GM19035 (cell line): ENCODE results near the gene ZMYND8.

Experiments
- ATAC-seq: cut with Tn5 transposase; IDR thresholded peaks from one replicate; pipeline ENCODE4 v1.9.1; 2021; ENCODE audit not compliant: unreplicated experiment

Gene ZMYND8

DNA sequence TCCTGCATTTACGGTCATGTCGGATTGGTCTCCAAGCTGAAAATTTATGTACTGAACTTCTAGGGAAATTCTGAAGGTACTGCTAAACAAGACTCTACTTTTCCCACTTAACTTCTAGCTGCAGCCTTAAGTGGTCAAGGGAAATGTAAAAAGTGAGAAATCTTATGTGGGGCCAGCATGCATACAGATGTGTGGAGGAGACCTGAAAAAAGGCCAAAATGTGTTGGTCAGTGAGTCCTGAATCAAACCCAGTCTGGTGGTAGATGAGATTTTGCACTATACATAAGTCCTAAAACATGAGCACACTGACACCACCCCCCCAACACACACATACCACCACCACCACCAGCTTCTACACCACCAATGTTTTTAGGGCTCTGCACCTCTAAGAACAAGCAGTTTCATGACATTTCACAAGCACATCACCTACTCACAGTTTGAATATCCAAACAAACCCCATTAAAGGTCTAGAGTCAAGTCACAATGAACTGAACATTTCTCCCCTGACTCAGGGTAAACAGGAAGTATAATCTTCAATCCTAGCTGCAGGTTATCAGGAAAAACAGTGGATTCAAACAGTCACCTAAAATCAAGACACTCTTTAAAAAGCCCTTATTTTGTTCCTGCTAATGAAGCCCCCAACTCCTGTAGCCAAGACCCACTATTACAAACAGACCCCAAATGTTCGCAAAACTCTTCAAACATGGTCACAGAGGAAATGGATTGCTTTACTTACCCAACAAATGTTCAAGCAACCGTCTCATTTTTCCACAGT, 1.6 kb downstream of the ZMYND8 start:
- ATAC-seq, result no peak

DNA sequence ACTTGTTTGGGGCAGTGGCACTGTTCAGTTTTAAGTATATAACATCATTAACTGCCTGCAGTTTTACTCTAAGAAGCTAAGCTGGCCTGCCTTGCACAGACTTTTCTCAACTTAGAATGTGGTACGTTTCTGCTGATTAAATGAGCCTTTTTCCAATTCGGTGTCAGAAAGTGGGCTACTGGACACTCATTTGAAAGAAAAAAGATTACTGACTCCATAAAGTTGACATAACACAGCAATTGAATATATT, 2.1 kb downstream of the ZMYND8 start:
- no peak for ATAC-seq

DNA sequence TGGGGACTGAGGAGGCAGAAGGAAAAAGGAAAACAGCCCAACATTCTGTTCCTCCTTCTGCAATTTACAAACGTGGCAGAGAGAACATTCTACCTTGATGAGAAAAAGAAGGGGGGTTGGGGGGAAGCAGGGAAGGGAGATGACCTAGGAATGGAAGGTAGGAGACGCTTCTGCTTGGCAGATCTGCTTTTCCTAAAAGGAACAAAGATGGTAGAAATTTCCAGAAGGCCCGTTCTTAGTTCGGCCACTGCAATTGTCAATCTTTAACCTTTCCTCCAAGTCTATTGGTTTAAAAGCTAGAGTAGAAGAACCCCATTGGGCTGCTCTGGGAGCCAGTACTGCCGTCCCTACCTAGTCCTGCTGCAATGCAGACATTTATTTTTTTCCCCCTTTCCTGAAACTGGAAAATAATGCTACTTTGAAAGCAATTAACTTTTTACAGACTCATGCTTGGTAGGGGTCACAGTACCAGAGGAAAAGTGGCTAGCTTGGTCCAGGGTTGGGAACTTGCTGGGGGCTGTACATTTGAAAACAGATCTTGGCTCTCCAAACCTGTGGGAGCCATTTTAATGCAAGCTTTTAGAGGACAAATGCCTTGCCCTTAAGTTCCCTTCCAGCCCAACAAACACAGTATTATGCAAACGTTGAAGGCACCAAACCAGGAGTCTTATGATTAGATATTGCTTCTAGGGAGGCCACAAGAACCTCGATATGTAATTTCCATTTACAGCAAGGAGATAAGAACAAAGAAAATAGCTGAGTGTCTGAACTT, 2.6 kb downstream of the ZMYND8 start:
- no peak for ATAC-seq

DNA sequence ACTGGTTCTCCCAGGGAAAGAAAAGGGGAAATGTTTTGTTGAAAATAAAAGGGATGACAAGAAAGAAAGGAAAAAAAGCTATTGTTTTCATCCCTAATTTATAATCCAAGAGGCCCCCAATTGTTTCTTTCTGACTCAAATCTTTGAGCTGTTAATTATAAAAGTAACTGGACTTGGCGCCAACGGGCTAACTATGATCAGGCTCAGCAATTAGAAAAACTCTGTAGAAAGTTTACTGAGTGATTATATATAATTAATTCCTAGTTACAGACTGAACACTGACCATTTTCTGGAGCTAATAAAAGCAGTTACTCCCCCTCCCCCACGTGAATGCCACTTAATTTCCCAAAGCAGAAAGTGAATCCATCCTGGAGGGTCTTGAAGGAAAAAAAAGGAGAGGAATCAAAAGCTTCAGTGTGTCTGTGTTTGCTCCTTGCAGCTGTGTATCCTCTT, 3.2 kb downstream of the ZMYND8 start:
- ATAC-seq, result no peak

DNA sequence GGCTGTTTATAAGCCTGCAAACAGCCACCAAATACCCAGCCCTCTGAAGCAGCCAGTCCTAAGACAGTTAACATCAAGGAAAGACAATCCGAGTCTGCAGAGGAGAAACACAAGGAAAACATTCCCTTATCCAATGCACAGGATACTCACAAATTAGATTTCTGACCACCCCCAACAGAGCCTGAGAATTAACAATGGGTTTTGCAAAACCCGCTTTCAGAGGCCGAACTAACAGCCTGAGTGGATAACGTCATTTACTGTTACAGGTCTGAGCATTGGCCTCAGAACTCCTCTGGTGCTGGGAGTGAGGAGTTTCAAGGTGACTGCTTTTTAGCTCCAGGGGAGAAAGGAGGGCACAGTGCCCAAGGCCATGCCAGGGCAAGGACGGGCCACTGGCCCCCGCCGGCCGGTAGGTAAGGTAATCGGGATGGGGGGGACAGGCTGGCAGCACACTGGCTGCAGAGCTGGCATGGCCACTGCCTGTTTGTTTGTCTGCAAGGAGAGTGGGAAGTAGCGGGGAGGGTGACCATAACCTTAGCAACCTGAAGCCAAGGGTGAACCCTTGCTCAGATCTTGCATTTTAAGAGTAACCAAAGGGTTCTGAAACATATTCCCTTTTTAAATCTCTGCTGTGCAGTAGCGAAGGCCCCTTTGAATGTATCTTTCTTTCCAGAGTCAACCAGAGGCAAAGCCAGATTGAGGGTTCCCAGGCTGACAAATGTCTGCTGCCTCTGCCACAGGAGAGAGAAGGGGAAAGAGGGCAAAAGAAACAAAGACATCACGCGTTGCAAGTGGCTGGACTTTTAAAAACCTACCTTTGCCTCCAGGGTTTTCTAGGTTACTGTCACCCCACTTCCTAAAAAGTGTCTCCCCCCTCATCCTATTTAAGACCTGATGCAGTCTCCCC, 3.9 kb downstream of the ZMYND8 start:
- ATAC-seq, result no peak

DNA sequence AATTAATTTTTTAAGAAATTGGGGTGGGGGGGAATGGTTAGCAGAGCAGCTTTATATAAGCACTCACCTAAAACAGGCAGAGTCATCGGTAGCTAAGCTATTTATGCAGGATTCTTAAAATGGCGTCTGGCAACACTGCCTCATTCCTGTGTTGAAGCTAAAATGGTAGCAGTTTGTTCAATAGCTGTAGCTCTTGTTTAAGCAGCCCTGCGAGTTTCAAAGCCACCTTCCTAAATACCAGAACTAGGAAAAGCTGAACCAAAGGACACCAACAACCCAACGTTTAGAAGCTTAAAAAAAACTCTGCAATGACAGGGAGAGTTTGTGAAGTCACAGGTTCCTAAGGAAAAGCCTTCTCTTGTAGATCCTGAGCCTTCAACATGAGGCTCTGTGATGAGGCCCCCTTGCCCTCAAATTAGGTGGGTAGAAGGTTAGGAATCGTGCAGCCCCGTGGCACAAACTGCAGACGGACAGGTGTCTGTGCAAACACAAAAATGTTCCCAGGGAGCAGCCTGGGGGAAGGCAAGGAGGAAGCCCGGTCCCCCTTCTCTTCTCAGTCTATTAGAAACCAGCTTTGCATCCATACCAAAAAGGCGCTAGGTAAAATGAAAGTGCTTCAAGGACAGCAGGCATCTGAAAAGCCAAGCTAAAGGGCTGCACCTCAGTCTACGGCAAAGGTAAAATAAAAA, 4.7 kb downstream of the ZMYND8 start:
- no peak for ATAC-seq

DNA sequence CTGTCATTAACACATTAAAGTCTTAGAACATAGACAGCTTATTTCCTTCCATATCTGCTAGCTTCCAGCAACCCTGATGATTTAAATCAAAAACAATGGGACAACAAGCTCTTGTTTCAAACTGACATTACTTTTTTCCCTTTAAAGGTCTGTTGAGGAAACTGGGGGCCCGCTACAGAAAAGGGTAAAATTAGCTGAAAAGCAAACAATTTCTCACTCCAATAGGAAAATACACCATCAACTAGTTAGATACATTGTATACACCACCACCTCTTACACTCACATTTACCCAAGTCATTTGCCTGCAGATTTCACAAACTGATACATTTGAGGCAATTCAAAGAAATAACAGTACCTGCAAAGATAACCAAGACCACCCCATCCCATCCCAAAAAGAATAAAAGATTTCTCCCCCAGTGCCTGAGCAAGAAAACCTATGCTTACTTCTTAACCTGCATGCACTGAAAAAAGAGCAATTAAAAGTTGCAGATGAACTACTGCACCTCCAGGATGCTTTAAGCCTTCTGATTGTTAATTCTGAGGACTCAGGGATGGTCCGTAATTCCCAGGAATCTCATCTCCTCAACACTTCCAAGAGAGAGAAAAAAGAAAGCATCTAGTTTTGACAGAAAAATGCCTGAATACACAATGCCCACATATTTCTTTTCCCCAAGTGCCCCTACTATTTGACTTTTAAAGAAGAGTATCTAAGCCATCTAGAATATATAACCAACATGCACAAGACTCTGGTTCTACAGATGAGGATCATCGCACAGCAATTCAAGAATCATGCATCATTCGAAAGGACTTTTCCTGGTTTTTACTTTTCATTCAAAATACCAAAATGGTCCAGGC, 5.6 kb downstream of the ZMYND8 start:
- no peak for ATAC-seq

DNA sequence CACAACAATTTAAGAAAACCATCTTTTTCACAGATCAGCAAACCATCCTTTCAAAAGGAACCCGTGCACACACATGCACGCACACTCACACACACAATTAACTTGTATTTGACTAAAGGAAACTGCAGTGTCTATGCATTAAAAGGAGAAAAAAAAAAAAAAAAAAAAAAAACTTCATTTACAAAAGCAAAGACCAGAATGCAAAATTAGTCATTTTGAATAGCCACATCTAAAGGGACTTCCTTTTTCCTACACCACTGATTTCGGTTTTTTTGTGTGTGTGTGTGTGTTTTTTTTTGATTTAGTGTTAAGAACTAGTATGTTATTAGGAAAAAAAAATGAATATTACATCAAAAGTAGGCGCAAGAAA, 6.3 kb downstream of the ZMYND8 start:
- no peak for ATAC-seq

DNA sequence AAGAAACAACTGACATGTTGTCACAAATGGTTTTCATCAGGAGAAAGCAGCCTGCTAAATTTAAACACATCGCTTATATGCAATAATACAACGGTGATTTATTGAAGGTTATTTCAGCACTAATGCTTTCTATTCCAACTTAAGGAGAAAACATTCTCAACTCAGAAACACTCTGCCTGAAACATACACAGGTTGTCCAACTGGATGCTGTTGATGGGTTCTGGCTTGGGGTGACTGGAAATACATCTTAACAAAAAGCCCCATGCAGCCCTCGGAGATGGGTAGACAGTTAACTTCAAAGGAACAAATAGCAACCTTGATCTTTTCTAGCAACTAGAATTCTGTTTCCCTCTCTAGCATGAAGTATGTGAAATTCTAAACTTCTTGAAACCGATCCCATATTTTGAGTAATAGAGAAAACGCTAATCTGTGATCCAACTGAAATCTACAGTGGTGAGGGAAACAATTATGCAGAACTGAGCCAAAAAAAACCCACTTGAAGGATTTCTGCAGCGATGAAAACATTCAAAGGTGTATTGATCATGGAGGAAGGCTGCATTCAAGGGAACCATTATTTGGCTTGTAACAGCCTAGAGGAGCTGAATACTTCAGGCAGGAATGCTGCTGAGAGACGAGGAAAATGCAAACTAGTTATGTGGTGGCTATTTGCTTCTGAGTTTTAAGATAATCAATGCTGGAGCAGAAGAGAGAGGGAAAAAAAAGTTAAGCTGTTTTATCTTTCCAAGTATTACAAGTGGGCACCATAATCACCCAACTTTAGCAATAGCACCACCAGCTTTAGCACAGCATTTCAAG, 6.9 kb downstream of the ZMYND8 start:
- ATAC-seq, result no peak

DNA sequence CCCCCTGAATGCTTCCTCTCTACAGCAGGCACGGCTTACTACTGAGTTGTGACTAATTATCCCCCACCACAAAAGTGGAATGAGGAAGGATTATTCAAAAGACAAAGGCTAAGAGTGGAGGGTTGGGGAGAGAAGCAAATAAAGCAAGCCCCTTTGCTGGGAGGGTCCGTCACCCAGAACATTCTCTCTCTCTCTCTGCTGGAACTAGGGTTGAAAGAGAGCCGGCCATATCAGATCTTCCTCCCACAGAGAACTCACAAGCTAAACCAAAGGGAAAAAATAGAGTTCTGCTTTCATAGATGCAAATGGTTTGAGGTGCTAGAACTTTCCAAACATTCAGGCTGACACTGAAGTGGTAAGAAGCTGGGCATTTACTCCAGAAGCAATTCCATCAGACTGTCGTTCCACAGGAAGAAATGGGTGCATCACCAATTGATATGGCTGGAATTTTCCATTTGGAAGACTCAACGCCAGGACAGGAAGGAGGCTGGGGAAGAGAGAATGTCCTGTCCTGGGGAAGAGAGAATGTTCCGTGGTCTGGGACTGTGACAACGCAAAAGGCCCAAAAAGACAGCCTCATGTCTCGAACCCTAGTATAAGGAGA, 7.9 kb downstream of the ZMYND8 start:
- no peak for ATAC-seq

DNA sequence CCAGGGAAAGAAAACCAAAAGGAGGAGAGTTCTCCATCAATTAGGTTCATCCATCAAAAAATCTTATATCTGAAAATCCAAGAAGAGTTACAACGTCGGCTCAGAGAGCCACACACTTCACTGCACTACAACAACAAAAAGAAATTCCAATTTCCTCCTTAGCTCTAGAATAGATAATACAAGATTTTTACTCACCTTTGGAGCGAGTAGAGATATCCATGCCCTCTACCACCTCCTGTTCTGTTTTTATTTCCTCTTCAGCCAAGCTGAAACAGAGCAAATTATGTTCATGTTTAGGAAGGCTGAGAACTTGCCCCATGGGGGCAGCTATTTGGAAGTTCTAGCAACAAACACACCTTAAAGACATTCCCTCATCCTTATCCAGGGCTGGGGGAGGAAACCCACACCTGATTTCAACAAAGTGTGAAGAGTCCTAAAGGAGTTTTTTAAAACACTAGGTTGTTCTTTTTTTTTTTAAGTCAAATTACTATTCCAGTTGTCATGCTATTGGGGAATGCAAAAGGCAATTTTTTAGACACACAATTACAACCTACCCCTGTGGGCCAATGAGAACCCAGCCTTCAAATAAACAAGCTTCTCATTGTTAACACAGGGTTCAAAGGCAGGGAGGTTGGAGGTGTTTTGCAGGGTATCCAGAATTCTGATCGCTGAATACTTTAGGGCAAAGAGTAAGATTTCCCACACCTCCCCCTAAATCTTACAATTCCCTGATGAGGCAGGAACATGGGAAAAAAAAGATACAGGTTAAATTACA, 8.7 kb downstream of the ZMYND8 start:
- no peak for ATAC-seq

DNA sequence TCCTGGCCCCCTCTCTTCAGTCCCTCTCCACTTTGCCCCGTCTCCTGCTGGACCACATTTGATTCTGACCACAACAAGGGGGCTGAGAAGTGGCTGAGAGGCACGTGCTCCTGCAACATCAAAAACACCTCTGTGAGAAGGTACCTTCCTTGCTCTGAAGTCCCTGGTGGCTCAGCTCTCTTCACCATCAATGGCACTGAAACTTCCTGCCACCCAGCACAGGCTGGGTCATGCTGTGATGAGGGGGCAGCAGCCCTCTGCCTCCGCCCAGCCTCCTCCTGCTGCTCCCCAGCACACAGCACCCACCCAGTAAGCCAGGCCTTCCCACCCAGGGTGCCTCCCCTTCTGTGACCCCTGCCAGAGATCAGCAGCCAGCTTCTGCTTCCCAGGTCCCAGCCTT, 10.3 kb downstream of the ZMYND8 start:
- ATAC-seq, result no peak

DNA sequence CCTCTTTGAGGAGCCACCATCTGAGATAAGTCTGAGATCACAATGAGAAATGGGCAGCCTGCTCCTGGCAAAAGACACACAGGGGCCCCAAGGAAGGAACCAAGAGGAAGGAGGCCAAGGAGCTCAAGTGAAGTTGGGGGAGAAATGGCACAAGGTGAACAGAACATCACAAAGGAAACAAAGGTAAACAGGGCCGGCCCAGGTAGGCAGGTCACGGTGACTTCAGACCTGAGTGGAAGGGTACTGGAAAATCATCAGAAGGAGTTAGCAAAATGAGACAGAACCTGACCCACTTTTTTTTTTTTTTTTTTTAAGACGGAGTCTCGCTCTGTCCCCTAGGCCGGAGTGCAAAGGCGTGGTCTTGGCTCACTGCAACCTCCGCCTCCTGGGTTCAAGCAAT, 11.3 kb downstream of the ZMYND8 start:
- no peak for ATAC-seq

DNA sequence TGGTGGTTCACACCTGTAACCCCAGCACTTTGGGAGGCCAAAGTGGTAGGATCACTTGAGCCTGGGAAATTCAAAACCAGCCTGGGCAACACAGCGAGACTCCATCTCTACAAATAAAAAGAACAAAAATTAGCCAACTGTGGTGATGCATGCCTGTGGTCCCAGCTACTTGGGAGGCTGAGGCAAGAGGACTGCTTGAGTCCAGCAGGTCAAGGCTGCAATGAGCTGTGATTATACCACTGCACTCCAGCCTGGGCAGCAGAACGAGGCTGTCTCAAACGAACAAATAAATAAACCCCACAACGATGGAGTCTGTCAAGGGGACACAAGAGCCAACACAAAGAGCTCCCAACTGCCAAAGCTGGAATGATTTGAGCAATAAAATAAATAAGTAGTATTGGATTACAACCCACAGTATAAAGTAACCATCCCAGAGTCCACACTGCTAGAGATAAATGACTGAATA, 13.5 kb downstream of the ZMYND8 start:
- no peak for ATAC-seq

DNA sequence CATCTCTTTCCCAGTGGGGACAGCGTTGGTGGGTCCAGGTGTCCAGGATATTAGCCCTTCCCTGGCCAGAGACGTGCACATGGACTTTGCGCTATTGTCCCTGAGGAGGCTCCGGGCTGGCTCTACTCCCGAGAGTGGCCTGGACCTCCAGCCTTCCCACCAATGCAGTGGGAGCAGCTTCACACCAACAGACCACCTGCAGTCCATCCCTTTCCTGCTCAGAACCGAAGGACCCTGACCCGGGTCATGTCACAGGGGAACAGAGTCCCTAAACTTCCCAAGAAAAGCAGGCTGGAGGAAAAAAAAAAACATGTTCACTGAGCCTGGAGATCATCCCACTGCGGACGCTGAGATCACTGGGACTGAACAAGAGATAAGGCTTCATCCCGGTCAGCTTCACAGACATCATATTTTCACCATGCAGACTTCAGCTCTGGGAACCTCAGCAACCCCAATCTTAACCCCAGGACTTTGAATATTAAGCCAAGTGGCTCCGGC, 18.3 kb downstream of the ZMYND8 start:
- ATAC-seq, result no peak

DNA sequence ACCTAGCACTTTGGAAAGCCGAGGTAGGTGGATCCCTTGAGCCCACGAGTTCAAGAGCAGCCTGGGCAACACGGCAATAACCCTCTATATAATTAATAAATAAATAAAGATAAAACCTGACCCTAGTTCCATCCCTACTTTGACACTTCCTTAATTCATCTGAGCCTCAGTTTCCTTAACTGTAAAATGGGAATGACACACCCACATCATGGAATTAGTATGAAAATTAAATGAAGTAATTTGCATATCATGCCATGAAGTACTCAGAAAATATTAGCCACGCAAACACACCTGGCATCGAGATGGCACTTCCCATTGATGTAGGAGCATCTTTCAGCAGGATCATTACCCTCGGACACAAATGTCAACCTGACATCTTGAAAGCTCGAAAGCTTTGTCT, 19.1 kb downstream of the ZMYND8 start:
- ATAC-seq, result no peak

DNA sequence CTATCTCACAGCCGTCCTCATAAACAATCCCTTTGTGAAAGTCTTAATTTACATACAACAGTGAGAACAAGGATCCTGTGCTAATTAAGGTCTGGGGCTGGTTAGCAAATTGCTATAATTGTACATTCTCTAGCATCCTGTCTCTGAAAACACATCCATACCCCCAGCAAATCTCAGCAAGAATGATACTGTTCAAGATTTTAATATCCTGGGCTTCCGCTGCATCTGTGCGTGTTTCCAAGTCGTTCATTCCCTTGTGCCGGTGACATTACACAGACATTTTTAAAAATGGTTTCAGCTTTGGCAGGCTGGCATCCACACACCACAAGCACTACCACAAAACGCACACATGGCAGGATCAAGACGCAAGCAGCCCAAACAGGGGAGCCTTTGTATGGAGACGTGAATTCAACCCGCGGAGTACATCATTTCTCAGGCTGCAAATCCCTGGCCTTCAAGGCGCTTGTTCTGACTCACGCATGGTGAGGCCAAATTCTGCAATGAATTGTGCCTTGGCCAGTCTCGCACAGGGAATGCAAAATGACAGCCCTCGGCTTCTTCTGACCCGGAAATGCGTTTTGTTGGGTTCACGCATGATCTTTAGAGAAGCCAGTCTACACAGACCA, 20.3 kb downstream of the ZMYND8 start:
- no peak for ATAC-seq
